Skeletal muscle tissue (tissue), 4 donors: Measurements from ENCODE around the gene PNLIPRP2. TPM values are rescaled to one million over a fixed set of nuclear protein-coding genes. Genes with fewer than 3 reads are reported as not detected.

Source experiments
- H3K27ac ChIP-seq: one replicate; pipeline ENCODE4 v1.7.0; 2013; ENCODE audit warnings: mild to moderate bottlenecking, low read depth, low read length, inconsistent platforms
- H3K27me3 ChIP-seq, 3 donors: one replicate each; pipeline ENCODE4 v1.7.0; 2013; ENCODE audit warnings: low read length in 3 of 3; ENCODE audit not compliant: control insufficient read depth in 3 of 3, insufficient read depth in 3 of 3
- H3K36me3 ChIP-seq, 3 donors: one replicate each; pipeline ENCODE4 v1.7.0; 2013; ENCODE audit warnings: low read length in 3 of 3; ENCODE audit not compliant: control insufficient read depth in 3 of 3, insufficient read depth in 3 of 3
- H3K4me1 ChIP-seq, 3 donors: one replicate each; pipeline ENCODE4 v1.7.0; 2013; ENCODE audit warnings: low read length in 3 of 3, mild to moderate bottlenecking in 3 of 3; ENCODE audit not compliant: control insufficient read depth in 3 of 3, insufficient read depth in 3 of 3
- H3K4me3 ChIP-seq, 3 donors: one replicate each; pipeline ENCODE4 v1.7.0; 2013; ENCODE audit warnings: low read length in 3 of 3
- H3K9ac ChIP-seq, 3 donors: one replicate each; pipeline ENCODE4 v1.7.0; 2013; ENCODE audit warnings: low read length in 3 of 3, mild to moderate bottlenecking in 3 of 3, moderate library complexity in 2 of 3, low read depth in 1 of 3
- H3K9me3 ChIP-seq, 3 donors: one replicate each; pipeline ENCODE4 v1.7.0; 2013; ENCODE audit warnings: low read length in 3 of 3; ENCODE audit not compliant: control insufficient read depth in 3 of 3
- total RNA-seq: library from RNA; depleted of rRNA; stranded (reverse); fragments of >200 nt; gene quantifications from one replicate; pipeline ENCODE4 v1.2.3, GENCODE V29; 2014
- donor health status: Osteomylitis.

PNLIPRP2 gene
- total RNA-seq, 1 donor from 2014 or later = not detected

GRCh38 chr10:116629340-116629739, 8.6 kb downstream of the PNLIPRP2 start:
- Histone ChIP-seq H3K9ac (no peak overlapping the region), H3K27ac (no peak overlapping the region), H3K27me3 (peaks cover 16 to 35% (median 20%) of the 10 kb centered on the region in 3 donors), H3K4me3 (no peak overlapping the region), H3K9me3 (no peaks in the 10 kb centered on the region), H3K4me1 (no peaks in the 10 kb centered on the region), H3K36me3 (no peaks in the 10 kb centered on the region)

GRCh38 chr10:116630020-116630419, 9.3 kb downstream of the PNLIPRP2 start:
- no peaks in the 10 kb centered on the region for H3K9me3 ChIP-seq
- no peak overlapping the region for H3K27ac ChIP-seq
- peaks cover 11 to 30% (median 20%) of the 10 kb centered on the region in 3 donors for H3K27me3 ChIP-seq
- no peaks in the 10 kb centered on the region for H3K36me3 ChIP-seq
- H3K4me1 ChIP-seq = no peaks in the 10 kb centered on the region
- H3K4me3 ChIP-seq = no peak overlapping the region
- H3K9ac ChIP-seq = no peak overlapping the region

DNA sequence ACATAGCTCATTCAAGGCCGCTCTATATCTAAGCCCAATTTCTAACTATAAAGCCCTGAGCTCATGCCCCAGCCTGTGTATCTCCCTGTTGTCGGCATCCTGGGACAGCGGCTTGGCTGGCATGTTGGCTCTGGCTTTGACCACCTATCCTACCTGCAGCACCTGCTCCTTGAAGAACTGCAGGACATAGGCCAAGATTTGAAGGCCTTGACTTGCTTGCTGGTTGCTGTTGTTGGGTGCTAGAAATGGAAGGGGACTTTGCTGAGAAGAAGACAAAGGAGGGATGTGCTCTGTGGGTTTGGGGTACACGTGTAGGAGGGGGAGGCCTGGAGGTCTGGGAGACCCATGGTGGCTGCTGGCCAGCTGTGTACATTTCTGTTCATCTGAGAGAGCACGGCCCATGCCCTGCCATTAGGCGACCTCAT, 11.1 kb downstream of the PNLIPRP2 start:
- no peaks in the 10 kb centered on the region for H3K9me3 ChIP-seq
- peaks cover 5 to 17% (median 9%) of the 10 kb centered on the region in 3 donors for H3K27me3 ChIP-seq
- no peaks in the 10 kb centered on the region for H3K36me3 ChIP-seq
- H3K4me1 ChIP-seq = no peaks in the 10 kb centered on the region
- no peak overlapping the region for H3K4me3 ChIP-seq
- no peak overlapping the region for H3K9ac ChIP-seq
- no peak overlapping the region for H3K27ac ChIP-seq

GRCh38 chr10:116632596-116633215, 12.0 kb downstream of the PNLIPRP2 start:
- H3K9me3 ChIP-seq = no peaks in the 10 kb centered on the region
- H3K4me1 ChIP-seq = no peaks in the 10 kb centered on the region
- no peaks in the 10 kb centered on the region for H3K36me3 ChIP-seq
- H3K9ac ChIP-seq = no peak overlapping the region
- peaks cover 0 to 9% (median 4%) of the 10 kb centered on the region in 3 donors for H3K27me3 ChIP-seq
- no peak overlapping the region for H3K4me3 ChIP-seq
- H3K27ac ChIP-seq = no peak overlapping the region

DNA sequence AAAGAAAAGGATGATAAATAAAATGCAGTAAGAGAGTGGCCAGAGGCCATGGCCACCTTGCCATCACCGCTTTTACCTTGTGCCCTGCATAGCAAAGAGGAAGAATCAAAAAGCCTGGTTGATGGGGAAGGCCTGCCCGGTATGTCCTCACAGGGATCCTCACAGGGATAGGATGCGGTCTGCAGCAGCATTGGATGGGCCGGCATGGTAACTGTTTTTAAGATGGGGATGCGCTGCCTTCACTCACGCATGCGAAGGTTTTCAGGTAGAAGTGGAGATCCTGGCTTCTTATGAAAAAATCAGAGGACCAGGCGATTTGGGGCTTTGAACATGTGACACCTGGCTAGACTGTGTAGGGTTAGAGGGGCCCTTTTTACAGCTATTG, 12.5 kb downstream of the PNLIPRP2 start:
- Histone ChIP-seq H3K27me3 (peaks cover 0 to 8% (median 4%) of the 10 kb centered on the region in 3 donors), H3K9me3 (no peaks in the 10 kb centered on the region), H3K36me3 (no peaks in the 10 kb centered on the region), H3K4me1 (no peaks in the 10 kb centered on the region), H3K27ac (no peak overlapping the region), H3K4me3 (no peak overlapping the region), H3K9ac (no peak overlapping the region)

- Histone ChIP-seq H3K9ac (no peak overlapping the region), H3K27ac (no peak overlapping the region), H3K4me3 (no peak overlapping the region), H3K36me3 (no peaks in the 10 kb centered on the region), H3K27me3 (peaks cover 0 to 6% (median 4%) of the 10 kb centered on the region in 3 donors), H3K4me1 (no peaks in the 10 kb centered on the region), H3K9me3 (no peaks in the 10 kb centered on the region)
Observed at GRCh38 chr10:116634126-116634975, 13.6 kb downstream of the PNLIPRP2 start.

- Histone ChIP-seq H3K4me3 (no peak overlapping the region), H3K9ac (no peak overlapping the region), H3K27me3 (no peaks in the 10 kb centered on the region), H3K4me1 (no peaks in the 10 kb centered on the region), H3K9me3 (no peaks in the 10 kb centered on the region), H3K27ac (no peak overlapping the region), H3K36me3 (no peaks in the 10 kb centered on the region)
Observed at GRCh38 chr10:116636385-116636784, 15.6 kb downstream of the PNLIPRP2 start.

- Histone ChIP-seq H3K36me3 (no peaks in the 10 kb centered on the region), H3K9ac (no peak overlapping the region), H3K27ac (no peak overlapping the region), H3K27me3 (no peaks in the 10 kb centered on the region), H3K9me3 (no peaks in the 10 kb centered on the region), H3K4me3 (no peak overlapping the region), H3K4me1 (no peaks in the 10 kb centered on the region)
Observed at GRCh38 chr10:116636976-116637375, 16.2 kb downstream of the PNLIPRP2 start.

GRCh38 chr10:116637830-116638229, 17.1 kb downstream of the PNLIPRP2 start:
- Histone ChIP-seq H3K27me3 (no peaks in the 10 kb centered on the region), H3K36me3 (no peaks in the 10 kb centered on the region), H3K4me3 (no peak overlapping the region), H3K27ac (no peak overlapping the region), H3K4me1 (no peaks in the 10 kb centered on the region), H3K9ac (no peak overlapping the region), H3K9me3 (no peaks in the 10 kb centered on the region)

GRCh38 chr10:116646502-116646901, 25.7 kb downstream of the PNLIPRP2 start:
- Histone ChIP-seq H3K27ac (no peak overlapping the region), H3K9me3 (peaks cover 0 to 5% (median 0%) of the 10 kb centered on the region in 3 donors), H3K9ac (no peak overlapping the region), H3K27me3 (no peaks in the 10 kb centered on the region), H3K4me3 (no peak overlapping the region), H3K36me3 (no peaks in the 10 kb centered on the region), H3K4me1 (no peaks in the 10 kb centered on the region)
